Neural progenitor cell (in vitro differentiated cells): Measurements from ENCODE around the gene PRDX6.

ENCODE experiments used
- EZH2phosphoT487 ChIP-seq: fragments of 200-600 bp; sonication (generic); IDR thresholded peaks from 2 replicates; pipeline ENCODE4 v1.6.1; 2017; ENCODE audit warnings: antibody characterized with exemption
- TF ChIP-seq, protein P1 (sequence below): fragments of 200-600 bp; sonication (generic); IDR thresholded peaks from 2 replicates; pipeline ENCODE4 v1.5.1; 2017; ENCODE audit warnings: antibody characterized with exemption, mild to moderate bottlenecking

- TF ChIP-seq, protein P1, sequence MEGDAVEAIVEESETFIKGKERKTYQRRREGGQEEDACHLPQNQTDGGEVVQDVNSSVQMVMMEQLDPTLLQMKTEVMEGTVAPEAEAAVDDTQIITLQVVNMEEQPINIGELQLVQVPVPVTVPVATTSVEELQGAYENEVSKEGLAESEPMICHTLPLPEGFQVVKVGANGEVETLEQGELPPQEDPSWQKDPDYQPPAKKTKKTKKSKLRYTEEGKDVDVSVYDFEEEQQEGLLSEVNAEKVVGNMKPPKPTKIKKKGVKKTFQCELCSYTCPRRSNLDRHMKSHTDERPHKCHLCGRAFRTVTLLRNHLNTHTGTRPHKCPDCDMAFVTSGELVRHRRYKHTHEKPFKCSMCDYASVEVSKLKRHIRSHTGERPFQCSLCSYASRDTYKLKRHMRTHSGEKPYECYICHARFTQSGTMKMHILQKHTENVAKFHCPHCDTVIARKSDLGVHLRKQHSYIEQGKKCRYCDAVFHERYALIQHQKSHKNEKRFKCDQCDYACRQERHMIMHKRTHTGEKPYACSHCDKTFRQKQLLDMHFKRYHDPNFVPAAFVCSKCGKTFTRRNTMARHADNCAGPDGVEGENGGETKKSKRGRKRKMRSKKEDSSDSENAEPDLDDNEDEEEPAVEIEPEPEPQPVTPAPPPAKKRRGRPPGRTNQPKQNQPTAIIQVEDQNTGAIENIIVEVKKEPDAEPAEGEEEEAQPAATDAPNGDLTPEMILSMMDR, result no peak
- no peak for TF ChIP-seq EZH2phosphoT487
Measured at GRCh38 chr1:173504268-173504667, 27.1 kb downstream of the PRDX6 start.
